ENCODE results near the gene DLL3. TPM values are rescaled to one million over a fixed set of nuclear protein-coding genes. Genes with fewer than 3 reads are reported as not detected.

Gene DLL3
- total RNA-seq, 1 donor from 2014 or later, result not detected

DNA sequence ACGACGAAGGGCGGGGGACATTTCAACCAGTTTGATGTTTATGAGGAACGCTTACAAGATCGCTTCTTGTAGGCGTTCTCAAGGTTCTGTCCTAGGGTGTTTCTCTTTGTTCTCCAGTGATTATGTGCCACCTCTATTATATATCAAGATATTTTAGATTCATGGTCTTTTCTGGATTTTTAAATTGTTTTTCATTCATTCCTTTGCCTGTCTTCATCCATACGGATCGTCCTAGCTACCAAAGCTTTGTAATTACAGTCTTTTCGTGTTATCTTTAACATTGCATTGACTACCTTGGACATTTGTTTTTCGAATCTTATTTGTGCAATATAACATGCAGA lies 41.6 kb downstream of the DLL3 start:
- intact Hi-C loops (cut with DNase I), result no loop called here
- no peak for ATAC-seq
- DNase-seq (ENCODE audit: low spot score), result no peak

DNA sequence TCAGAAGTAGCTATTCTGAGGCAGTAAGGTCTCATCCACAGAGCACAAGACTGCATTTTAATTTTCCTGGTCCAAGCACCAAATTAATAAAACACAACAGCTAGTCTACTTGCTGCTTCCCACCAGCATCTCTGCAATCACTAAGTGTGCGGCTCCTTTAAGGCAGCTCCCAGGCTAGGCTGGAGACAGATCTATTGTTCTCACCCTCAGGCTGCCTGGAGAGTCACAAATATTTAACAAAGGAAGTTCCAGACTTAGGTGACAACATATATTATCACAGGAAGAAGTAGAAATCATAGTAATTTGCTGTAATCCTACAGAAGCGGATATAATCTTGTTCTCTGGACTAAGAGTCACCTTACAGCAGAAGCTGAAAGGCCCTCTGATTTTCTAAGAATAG lies 43.5 kb downstream of the DLL3 start:
- intact Hi-C loops (cut with DNase I), result no loop called here
- ATAC-seq (no peak), DNase-seq (ENCODE audit: low spot score) (no peak)

DNA sequence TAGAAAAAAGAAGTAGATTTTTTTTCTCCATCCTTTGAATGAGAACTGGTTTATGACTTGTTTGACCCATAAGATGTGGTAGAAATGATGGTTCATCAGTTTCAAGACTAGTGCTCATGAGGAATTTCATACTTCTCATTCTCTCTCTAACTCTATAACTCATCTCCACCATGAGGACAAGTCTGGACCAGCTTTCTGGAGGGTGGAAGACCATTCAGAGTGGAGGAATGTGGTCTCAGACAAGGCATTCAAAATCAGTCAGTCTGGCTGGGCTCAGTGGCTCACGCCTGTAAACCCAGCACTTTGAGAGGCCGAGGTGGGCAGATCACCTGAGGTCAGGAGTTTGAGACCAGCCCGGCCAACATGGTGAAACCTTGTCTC lies 44.7 kb downstream of the DLL3 start:
- ATAC-seq, result no peak
- no peak for DNase-seq (ENCODE audit: low spot score)
- intact Hi-C loops (cut with DNase I), result no loop called here

DNA sequence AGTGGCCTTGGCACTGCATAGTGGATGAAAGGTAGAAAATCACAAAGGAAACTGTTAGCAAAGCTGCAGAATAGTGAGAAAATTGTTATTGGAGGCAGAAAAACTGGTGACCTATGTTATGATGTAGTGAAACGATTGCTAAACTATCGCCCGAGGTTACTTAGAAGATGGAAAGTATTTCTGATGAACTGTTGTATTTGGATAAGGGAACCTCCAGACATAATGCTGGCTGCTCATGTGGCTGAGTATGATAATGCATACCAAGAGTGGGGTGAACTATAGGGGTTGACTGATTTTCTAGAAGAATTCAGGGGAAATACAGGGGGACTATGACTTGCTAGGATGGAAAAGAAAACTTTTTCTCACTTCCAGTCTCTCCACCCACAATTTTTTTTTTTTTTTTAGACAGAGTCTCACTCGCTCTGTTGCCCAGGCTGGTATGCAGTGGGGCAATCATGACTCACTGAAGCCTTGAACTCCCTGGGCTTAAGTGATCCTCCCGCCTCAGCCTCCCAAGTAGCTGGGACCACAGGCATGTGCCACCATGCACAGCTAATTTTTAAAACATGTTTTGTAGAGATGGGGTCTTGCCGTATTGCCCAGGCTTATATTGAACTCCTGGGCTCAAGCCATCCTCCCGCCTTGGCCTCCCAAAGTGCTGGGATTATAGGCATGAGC lies 45.6 kb downstream of the DLL3 start:
- DNase-seq (ENCODE audit: low spot score), result no peak

DNA sequence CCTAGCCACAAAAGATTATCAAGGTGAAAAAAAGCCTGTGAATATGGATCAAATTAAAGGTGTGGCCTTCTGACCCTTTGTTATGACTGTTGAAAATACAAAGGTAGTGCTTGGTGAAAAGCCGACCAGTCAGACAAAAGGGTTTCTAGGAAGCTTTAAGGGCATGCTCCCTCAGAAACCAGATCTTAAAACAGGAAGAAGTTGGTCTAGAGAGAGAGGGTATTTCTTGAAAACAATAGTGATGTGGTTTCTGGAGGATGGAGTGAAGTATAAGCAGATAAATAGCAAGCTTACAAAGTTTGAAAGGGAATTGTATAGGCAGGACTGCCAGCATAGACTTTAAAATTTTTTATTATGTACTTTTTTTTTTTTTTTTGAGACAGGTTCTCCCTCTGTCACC lies 46.2 kb downstream of the DLL3 start:
- DNase-seq (ENCODE audit: low spot score) (no peak), ATAC-seq (no peak)
- intact Hi-C loops (cut with DNase I), result no loop called here

More for the DNA sequence above, 45.6 kb downstream of the DLL3 start:
- intact Hi-C loops (cut with DNase I), result no loop called here
- ATAC-seq, result no peak

DNA sequence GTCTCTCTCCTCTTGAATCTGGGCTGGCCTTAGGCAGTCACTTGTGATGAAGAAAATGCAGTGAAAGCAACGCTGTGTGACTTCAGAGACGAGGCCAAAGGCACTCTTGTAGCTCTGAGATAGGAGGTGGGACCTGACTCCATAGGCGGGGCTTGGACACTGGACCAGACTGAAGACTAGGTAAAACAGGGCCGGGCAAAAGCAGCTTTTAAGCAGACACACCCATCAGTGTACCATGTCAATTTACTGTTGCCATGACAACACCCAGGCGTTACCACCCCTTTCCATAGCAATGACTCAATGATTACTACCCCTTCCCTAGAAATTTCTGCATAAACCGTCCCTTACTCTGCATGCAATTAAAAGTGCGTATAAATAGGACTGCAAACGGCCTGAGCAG lies 47.9 kb downstream of the DLL3 start:
- ATAC-seq, result no peak
- intact Hi-C loops (cut with DNase I), result no loop called here
- DNase-seq (ENCODE audit: low spot score), result no peak

DNA sequence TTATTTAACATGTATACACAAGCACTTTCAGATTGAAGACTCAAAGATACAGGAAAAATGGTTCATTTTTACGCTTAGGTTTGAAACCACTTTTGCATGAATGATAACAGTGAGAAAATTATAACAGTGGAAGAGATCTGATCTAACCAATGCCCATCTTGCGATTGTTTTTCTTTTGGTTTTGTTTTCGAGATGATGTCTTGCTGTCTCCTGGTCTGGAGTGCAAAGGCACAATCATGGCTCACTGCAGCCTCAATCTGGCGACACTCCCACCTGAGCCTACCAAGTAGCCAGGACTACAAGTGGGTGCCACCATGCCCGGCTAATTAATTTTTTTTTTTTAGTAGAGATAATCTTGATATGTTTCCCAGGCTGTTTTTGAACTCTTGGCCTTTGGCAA lies 51.5 kb downstream of the DLL3 start:
- intact Hi-C loops (cut with DNase I), result no loop called here
- ATAC-seq (no peak), DNase-seq (ENCODE audit: low spot score) (no peak)

DNA sequence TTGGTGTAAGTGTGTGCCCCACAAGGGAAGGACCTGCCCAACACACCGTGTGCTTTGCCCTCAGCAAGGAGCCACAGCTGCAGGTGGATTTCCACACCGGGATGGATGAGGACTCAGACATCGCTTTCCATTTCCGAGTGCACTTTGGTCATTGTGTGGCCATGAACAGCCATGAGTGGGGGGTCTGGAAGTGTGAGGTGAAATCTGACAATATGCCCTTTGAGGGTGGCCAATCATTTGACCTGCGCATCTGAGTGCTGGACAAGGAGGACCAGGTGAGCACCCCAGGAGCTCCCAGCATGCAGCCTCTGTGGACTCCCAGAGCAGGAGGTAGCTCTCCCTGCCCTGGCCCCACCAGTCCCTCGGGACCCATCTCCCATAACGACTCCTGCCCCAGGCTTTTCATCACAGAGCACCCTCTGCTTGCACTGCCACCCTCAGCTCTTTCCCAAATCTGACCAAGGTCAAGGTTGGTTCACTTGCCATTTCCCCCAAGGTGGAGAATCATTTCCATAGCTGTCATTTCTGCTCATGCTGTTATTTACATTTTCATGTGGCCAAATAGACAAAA lies 54.4 kb downstream of the DLL3 start:
- no peak for ATAC-seq
- intact Hi-C loops (cut with DNase I), result no loop called here

DNA sequence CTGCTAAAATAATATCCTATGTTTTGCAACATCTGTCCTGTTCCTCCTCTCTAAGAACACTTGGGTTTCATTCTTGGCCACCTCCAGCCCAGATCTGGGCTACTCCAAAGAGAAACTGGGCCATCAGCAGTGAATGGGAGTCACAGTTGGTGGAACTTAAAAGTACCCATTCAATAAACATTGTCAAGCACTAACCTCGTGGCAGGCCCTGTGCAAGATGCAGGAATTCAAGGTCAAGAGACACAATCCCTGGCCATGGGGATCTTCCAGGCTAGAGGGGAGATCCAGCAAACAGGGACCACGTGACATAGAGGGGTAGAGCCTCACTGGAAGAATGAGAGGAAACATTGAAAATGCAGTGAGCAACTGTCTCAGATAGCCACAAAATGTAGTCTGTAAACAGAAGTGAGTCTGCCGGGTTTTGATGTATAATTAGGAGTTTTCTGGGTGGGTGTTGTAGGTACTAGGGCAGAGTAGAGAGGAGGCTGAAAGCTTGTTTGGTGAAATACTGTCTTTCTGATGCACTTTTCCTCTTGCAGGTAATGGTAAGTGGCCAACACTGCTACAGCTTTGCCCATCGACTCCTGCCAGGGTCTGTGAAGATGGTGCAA lies 56.1 kb downstream of the DLL3 start:
- no peak for DNase-seq (ENCODE audit: low spot score)
- ATAC-seq, result no peak
- intact Hi-C loops (cut with DNase I), result no loop called here

More for the DNA sequence above, 54.4 kb downstream of the DLL3 start:
- DNase-seq (ENCODE audit: low spot score), result no peak

DNA sequence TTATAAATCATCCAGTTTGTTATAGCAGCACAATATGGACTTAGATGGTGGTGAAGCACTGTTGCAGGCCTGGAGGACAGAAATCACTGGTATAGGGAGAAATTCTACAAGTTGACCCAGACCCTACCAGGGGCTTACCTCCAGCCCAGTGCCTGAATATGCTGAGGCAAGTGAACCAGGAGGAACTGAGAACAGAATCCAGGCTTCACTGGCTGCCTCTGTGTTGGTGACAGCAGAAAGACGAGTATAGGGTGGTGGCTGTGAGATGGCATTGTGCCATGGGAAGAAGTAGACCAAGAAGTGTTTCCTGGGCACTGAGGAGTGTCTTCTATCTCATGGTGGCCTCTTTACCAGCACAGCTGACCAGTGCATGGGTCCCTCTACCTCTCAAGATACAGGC lies 57.1 kb downstream of the DLL3 start:
- ATAC-seq (no peak), DNase-seq (ENCODE audit: low spot score) (no peak)
- intact Hi-C loops (cut with DNase I), result no loop called here

Other genes starting within 250 kb of the DLL3 start
- not detected for gene IFNL2, start 230.6 kb upstream of the DLL3 start, total RNA-seq
- not detected for gene IFNL1, start 202.5 kb upstream of the DLL3 start, total RNA-seq
- gene LRFN1, start 178.1 kb upstream of the DLL3 start, total RNA-seq, result 1.3 TPM
- 51.2 TPM for gene GMFG, start 162.9 kb upstream of the DLL3 start, total RNA-seq
- 139 TPM for gene SAMD4B, start 156.5 kb upstream of the DLL3 start, total RNA-seq
- 38.7 TPM for gene PAF1, start 107.8 kb upstream of the DLL3 start, total RNA-seq
- 37.2 TPM for gene MED29, start 107.6 kb upstream of the DLL3 start, total RNA-seq
- gene ZFP36, start 92.1 kb upstream of the DLL3 start, total RNA-seq, result 342 TPM
- gene PLEKHG2, start 86.3 kb upstream of the DLL3 start, total RNA-seq, result 89.2 TPM
- 1,367 TPM for gene RPS16, start 63.0 kb upstream of the DLL3 start, total RNA-seq
- gene SUPT5H, start 53.4 kb upstream of the DLL3 start, total RNA-seq, result 102 TPM
- 38.3 TPM for gene TIMM50, start 18.1 kb upstream of the DLL3 start, total RNA-seq
- gene SELENOV, start 16.2 kb downstream of the DLL3 start, total RNA-seq, result not detected
- 4.3 TPM for gene EID2B, start 33.9 kb downstream of the DLL3 start, total RNA-seq
- gene EID2, start 41.2 kb downstream of the DLL3 start, total RNA-seq, result 11.8 TPM
- not detected for gene LGALS13, start 103.6 kb downstream of the DLL3 start, total RNA-seq
- gene LGALS16, start 157.0 kb downstream of the DLL3 start, total RNA-seq, result not detected
- not detected for gene LGALS14, start 205.5 kb downstream of the DLL3 start, total RNA-seq
- gene CLC, start 239.1 kb downstream of the DLL3 start, total RNA-seq, result 1.4 TPM